OCI-M1 (cell line): ENCODE data around the gene C10orf67.
A peak's percentile ranks its signal among the peaks of the same experiment; 100 is the strongest.

Experiments
- DNase-seq: peaks from one replicate; lab custom pipeline; 2025; lab: John Stamatoyannopoulos, UW

Gene C10orf67

DNA sequence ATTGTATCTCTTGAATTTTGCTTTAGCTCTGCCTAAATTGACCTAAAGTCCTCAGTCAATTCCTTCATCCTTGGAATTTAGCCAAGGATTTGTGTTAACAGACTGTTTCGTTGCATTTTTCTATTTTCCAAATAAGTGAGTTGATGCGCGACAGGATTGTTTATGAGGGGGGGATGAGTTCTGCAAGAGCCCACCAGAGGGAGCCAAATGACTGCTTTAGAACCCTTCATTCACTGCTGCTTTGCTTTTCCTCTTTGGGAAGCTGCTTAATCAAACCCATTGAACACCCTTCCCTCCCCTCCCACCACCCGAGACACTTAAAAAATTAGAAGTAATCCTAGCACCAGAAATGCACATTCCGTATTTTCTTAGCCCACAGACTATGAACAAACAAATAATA lies 186.2 kb downstream of the C10orf67 start:
- DNase-seq = peak; percentile 68

DNA sequence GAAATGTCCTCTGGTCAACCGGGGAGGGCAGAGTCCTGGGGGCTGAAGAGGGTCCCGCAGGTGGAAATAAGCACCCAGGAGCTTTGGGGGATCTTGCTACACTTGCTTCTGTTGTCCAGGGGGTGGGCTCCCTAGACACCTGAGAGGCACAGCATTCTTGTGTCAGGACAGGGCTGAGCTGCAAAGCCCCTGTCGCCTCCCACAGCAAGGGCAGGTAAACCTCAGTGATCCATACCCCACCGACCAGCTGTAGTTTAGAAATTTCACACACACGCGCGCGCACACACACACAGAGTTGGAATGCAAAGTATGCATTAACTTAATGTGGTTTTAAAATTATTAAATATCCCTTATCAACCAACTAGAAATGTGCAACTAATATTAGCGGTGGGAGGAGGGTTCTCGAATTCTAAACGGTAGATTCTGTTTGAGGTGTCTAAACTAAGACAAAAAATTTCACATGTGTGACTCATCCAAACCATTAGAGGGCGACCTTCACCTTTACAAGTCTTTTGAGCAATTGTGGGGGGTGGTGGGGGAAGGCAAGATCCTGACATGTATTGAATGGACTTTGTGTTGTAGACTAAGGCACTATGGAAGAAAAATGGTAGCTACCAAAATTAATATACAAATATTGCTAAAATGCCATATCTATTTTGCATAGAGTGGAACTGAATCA lies 186.8 kb downstream of the C10orf67 start:
- peak; percentile 51 for DNase-seq

DNA sequence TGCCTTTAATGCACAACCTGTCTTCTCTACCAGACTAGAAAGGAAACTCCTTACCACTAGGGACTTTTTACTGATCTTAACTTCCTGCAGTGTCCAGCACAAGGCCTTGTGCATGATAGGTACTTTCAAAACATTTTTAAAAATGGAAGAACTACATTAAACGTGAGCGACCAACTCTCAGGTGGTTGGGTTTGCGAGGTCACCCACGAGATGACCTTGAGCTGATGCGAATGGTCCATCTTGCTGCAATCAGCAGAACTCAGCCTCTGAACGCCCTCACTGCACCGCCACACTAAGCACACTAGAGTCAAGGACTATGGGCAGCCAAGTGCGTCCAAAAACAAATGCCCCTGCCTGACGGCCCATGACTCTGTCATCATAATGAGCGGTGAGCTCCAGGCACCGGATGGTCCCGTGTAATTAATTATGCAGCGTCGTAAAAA lies 187.3 kb downstream of the C10orf67 start:
- DNase-seq = no peak

DNA sequence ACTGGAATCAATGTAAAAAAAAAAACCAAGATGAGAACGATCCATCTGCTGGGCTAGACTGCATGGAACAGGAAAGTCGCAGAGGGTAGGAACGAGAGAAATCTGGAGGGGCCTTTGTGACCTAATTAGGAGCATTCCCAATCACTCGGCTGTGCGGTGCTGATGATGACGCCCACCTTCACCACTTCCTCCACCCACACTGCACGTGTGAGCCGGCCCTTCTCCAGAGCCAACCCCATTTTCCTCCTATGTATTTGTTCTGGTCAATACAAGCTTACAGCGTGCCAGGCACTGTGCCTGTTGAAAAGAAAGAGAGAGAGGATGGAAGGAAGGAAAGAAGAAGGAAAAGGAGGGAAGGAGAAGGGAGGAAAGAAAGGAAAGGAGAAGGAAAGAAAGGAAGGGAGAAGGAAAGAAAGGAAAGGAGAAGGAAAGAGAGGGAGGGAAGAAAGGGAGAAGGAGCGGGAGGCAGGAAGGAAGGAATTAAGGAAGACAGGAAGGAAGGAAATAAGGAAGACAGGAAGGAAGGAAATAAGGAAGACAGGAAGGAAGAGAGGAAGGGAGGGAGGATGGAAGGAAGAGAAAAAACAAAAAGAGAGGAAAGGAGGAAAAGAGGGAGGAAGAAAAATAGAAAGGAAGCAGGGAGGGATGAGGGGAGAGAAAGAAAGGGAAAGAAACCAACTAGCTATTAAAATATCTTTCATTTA lies 188.0 kb downstream of the C10orf67 start:
- DNase-seq = no peak

- no peak for DNase-seq
These were observed 189.4 kb downstream of the C10orf67 start for GRCh38 chr10:23155169-23155568.
